Measurements from ENCODE around the gene CALN1.

CALN1 gene

DNA sequence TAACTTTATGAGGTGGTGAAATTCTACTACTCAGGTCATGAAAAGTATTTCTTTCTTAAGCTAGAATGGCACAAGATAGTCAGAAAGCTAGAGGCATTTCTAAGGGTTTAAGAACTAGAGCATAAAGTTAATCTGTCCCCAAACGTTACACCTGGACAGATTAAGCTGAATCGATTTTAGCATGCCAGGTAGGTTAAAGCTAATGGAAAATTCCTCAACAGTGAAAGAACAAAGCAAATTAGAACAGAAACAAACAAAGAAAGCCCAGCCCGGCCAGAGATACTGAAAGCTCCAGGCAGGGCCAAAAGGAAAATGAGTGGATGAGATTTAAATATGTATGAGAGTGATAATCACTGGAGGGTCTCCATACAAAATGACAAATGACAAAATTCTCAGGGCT is 293.8 kb downstream of the CALN1 start:
- Histone ChIP-seq H2AK5ac (ENCODE audit: low read depth, low read length) (no peak overlapping the region), H4K8ac (ENCODE audit: low read depth, low read length) (no peak overlapping the region), H3K9ac (ENCODE audit: low read depth, low read length, poor library complexity) (no peak overlapping the region), H3K4ac (ENCODE audit: low read length) (no peak overlapping the region), H2BK120ac (ENCODE audit: low read depth, low read length) (no peak overlapping the region), H2BK5ac (ENCODE audit: low read length) (no peak overlapping the region), H3K27ac (replicated peaks; ENCODE audit: low read length) (no peak overlapping the region), H3K79me1 (ENCODE audit: low read depth, low read length) (no peaks in the 10 kb centered on the region), H3K4me1 (ENCODE audit: control insufficient read depth in 2 of 2, insufficient read depth in 1 of 2, low read depth in 1 of 2, low read length in 2 of 2) (no peaks in the 10 kb centered on the region), H3K18ac (ENCODE audit: low read length) (no peak overlapping the region), H3K36me3 (replicated peaks in 1 of 2; ENCODE audit: control insufficient read depth in 2 of 2, insufficient read depth in 2 of 2, low read length in 2 of 2) (no peaks in the 10 kb centered on the region), H3K4me2 (ENCODE audit: insufficient read depth, low read length, poor library complexity, severe bottlenecking) (no peak overlapping the region), H3K4me3 (ENCODE audit: low read length in 2 of 2) (no peak overlapping the region), H3K14ac (ENCODE audit: low read length) (no peak overlapping the region), H2AFZ (ENCODE audit: low read length) (no peak overlapping the region), H3K23ac (ENCODE audit: low read depth, low read length, poor library complexity) (no peak overlapping the region), H2BK15ac (ENCODE audit: low read length) (no peak overlapping the region), H2BK12ac (ENCODE audit: low read length) (no peak overlapping the region), H3K9me3 (replicated peaks in 1 of 2; ENCODE audit: control insufficient read depth in 2 of 2, insufficient read depth in 1 of 2, low read depth in 1 of 2, low read length in 2 of 2) (no peaks in the 10 kb centered on the region), H3K27me3 (ENCODE audit: control insufficient read depth in 3 of 3, insufficient read depth in 3 of 3, low read depth in 1 of 3, low read length in 3 of 3) (no peaks in the 10 kb centered on the region), H4K91ac (ENCODE audit: low read depth, low read length, poor library complexity) (no peak overlapping the region)
- no peak for DNase-seq (ENCODE audit: low spot score)
- WGBS, 2 donors (ENCODE audit: extremely low coverage in 2 of 2, insufficient read length in 2 of 2, insufficient replicate concordance in 1 of 2) = no CpG with 5 or more reads among the region's 3 CpGs

GRCh38 chr7:72114129-72114528 is 298.0 kb downstream of the CALN1 start:
- no peak overlapping the region for H2BK5ac ChIP-seq (ENCODE audit: low read length)
- H2BK12ac ChIP-seq (ENCODE audit: low read length) = no peak overlapping the region
- no CpG with 5 or more reads among the region's 2 CpGs for WGBS, 2 donors (ENCODE audit: extremely low coverage in 2 of 2, insufficient read length in 2 of 2, insufficient replicate concordance in 1 of 2)

GRCh38 chr7:72112992-72113391 is 299.1 kb downstream of the CALN1 start:
- no peak overlapping the region for H3K23ac ChIP-seq (ENCODE audit: low read depth, low read length, poor library complexity)
- H3K27ac ChIP-seq (replicated peaks; ENCODE audit: low read length) = no peak overlapping the region
- no peak overlapping the region for H3K14ac ChIP-seq (ENCODE audit: low read length)
- no peaks in the 10 kb centered on the region for H3K79me1 ChIP-seq (ENCODE audit: low read depth, low read length)
- H2BK5ac ChIP-seq (ENCODE audit: low read length) = no peak overlapping the region
- H3K9me3 ChIP-seq (replicated peaks in 1 of 2; ENCODE audit: control insufficient read depth in 2 of 2, insufficient read depth in 1 of 2, low read depth in 1 of 2, low read length in 2 of 2) = peaks cover under 1 to 1% of the 10 kb centered on the region in 2 donors
- H2BK15ac ChIP-seq (ENCODE audit: low read length) = no peak overlapping the region
- H2BK120ac ChIP-seq (ENCODE audit: low read depth, low read length) = no peak overlapping the region
- H3K4me2 ChIP-seq (ENCODE audit: insufficient read depth, low read length, poor library complexity, severe bottlenecking) = no peak overlapping the region
- H2BK12ac ChIP-seq (ENCODE audit: low read length) = no peak overlapping the region
- no peaks in the 10 kb centered on the region for H3K27me3 ChIP-seq (ENCODE audit: control insufficient read depth in 3 of 3, insufficient read depth in 3 of 3, low read depth in 1 of 3, low read length in 3 of 3)
- no CpG with 5 or more reads among the region's 5 CpGs for WGBS, 2 donors (ENCODE audit: extremely low coverage in 2 of 2, insufficient read length in 2 of 2, insufficient replicate concordance in 1 of 2)
- H3K36me3 ChIP-seq (replicated peaks in 1 of 2; ENCODE audit: control insufficient read depth in 2 of 2, insufficient read depth in 2 of 2, low read length in 2 of 2) = no peaks in the 10 kb centered on the region
- H3K18ac ChIP-seq (ENCODE audit: low read length) = no peak overlapping the region
- no peak overlapping the region for H3K9ac ChIP-seq (ENCODE audit: low read depth, low read length, poor library complexity)
- no peak overlapping the region for H4K8ac ChIP-seq (ENCODE audit: low read depth, low read length)
- H3K4me3 ChIP-seq (ENCODE audit: low read length in 2 of 2) = no peak overlapping the region
- no peak for DNase-seq (ENCODE audit: low spot score)
- peaks cover 0 to 2% of the 10 kb centered on the region in 2 donors for H3K4me1 ChIP-seq (ENCODE audit: control insufficient read depth in 2 of 2, insufficient read depth in 1 of 2, low read depth in 1 of 2, low read length in 2 of 2)
- H4K91ac ChIP-seq (ENCODE audit: low read depth, low read length, poor library complexity) = no peak overlapping the region
- no peak overlapping the region for H2AK5ac ChIP-seq (ENCODE audit: low read depth, low read length)
- H2AFZ ChIP-seq (ENCODE audit: low read length) = no peak overlapping the region
- no peak overlapping the region for H3K4ac ChIP-seq (ENCODE audit: low read length)

More at GRCh38 chr7:72114129-72114528, 298.0 kb downstream of the CALN1 start:
- H2AFZ ChIP-seq (ENCODE audit: low read length) = no peak overlapping the region
- H3K4me3 ChIP-seq (ENCODE audit: low read length in 2 of 2) = no peak overlapping the region
- H4K91ac ChIP-seq (ENCODE audit: low read depth, low read length, poor library complexity) = no peak overlapping the region
- no peak overlapping the region for H3K4me2 ChIP-seq (ENCODE audit: insufficient read depth, low read length, poor library complexity, severe bottlenecking)
- H3K14ac ChIP-seq (ENCODE audit: low read length) = no peak overlapping the region
- no peak overlapping the region for H2BK120ac ChIP-seq (ENCODE audit: low read depth, low read length)
- no peak overlapping the region for H3K27ac ChIP-seq (replicated peaks; ENCODE audit: low read length)
- no peak overlapping the region for H3K4ac ChIP-seq (ENCODE audit: low read length)
- H3K4me1 ChIP-seq (ENCODE audit: control insufficient read depth in 2 of 2, insufficient read depth in 1 of 2, low read depth in 1 of 2, low read length in 2 of 2) = peaks cover 0 to 2% of the 10 kb centered on the region in 2 donors
- H3K23ac ChIP-seq (ENCODE audit: low read depth, low read length, poor library complexity) = no peak overlapping the region
- no peaks in the 10 kb centered on the region for H3K9me3 ChIP-seq (replicated peaks in 1 of 2; ENCODE audit: control insufficient read depth in 2 of 2, insufficient read depth in 1 of 2, low read depth in 1 of 2, low read length in 2 of 2)
- no peak overlapping the region for H3K18ac ChIP-seq (ENCODE audit: low read length)
- H3K9ac ChIP-seq (ENCODE audit: low read depth, low read length, poor library complexity) = no peak overlapping the region
- no peak for DNase-seq (ENCODE audit: low spot score)
- no peak overlapping the region for H4K8ac ChIP-seq (ENCODE audit: low read depth, low read length)
- H2BK15ac ChIP-seq (ENCODE audit: low read length) = no peak overlapping the region
- H3K36me3 ChIP-seq (replicated peaks in 1 of 2; ENCODE audit: control insufficient read depth in 2 of 2, insufficient read depth in 2 of 2, low read length in 2 of 2) = no peaks in the 10 kb centered on the region
- no peaks in the 10 kb centered on the region for H3K79me1 ChIP-seq (ENCODE audit: low read depth, low read length)
- H3K27me3 ChIP-seq (ENCODE audit: control insufficient read depth in 3 of 3, insufficient read depth in 3 of 3, low read depth in 1 of 3, low read length in 3 of 3) = no peaks in the 10 kb centered on the region
- no peak overlapping the region for H2AK5ac ChIP-seq (ENCODE audit: low read depth, low read length)

GRCh38 chr7:72112530-72112929 is 299.6 kb downstream of the CALN1 start:
- no peak overlapping the region for H2AK5ac ChIP-seq (ENCODE audit: low read depth, low read length)
- no peak overlapping the region for H3K18ac ChIP-seq (ENCODE audit: low read length)
- H3K4me3 ChIP-seq (ENCODE audit: low read length in 2 of 2) = no peak overlapping the region
- H4K8ac ChIP-seq (ENCODE audit: low read depth, low read length) = no peak overlapping the region
- H3K4ac ChIP-seq (ENCODE audit: low read length) = no peak overlapping the region
- no peaks in the 10 kb centered on the region for H3K36me3 ChIP-seq (replicated peaks in 1 of 2; ENCODE audit: control insufficient read depth in 2 of 2, insufficient read depth in 2 of 2, low read length in 2 of 2)
- H2BK12ac ChIP-seq (ENCODE audit: low read length) = no peak overlapping the region
- no peak overlapping the region for H2BK15ac ChIP-seq (ENCODE audit: low read length)
- H3K27me3 ChIP-seq (ENCODE audit: control insufficient read depth in 3 of 3, insufficient read depth in 3 of 3, low read depth in 1 of 3, low read length in 3 of 3) = no peaks in the 10 kb centered on the region
- peaks cover 0 to 2% of the 10 kb centered on the region in 2 donors for H3K4me1 ChIP-seq (ENCODE audit: control insufficient read depth in 2 of 2, insufficient read depth in 1 of 2, low read depth in 1 of 2, low read length in 2 of 2)
- no CpG with 5 or more reads among the region's 4 CpGs for WGBS, 2 donors (ENCODE audit: extremely low coverage in 2 of 2, insufficient read length in 2 of 2, insufficient replicate concordance in 1 of 2)
- no peak overlapping the region for H3K27ac ChIP-seq (replicated peaks; ENCODE audit: low read length)
- H2BK5ac ChIP-seq (ENCODE audit: low read length) = no peak overlapping the region
- H2BK120ac ChIP-seq (ENCODE audit: low read depth, low read length) = no peak overlapping the region
- no peak overlapping the region for H3K14ac ChIP-seq (ENCODE audit: low read length)
- no peak overlapping the region for H4K91ac ChIP-seq (ENCODE audit: low read depth, low read length, poor library complexity)
- DNase-seq (ENCODE audit: low spot score) = no peak
- no peak overlapping the region for H3K4me2 ChIP-seq (ENCODE audit: insufficient read depth, low read length, poor library complexity, severe bottlenecking)
- H2AFZ ChIP-seq (ENCODE audit: low read length) = no peak overlapping the region
- H3K9me3 ChIP-seq (replicated peaks in 1 of 2; ENCODE audit: control insufficient read depth in 2 of 2, insufficient read depth in 1 of 2, low read depth in 1 of 2, low read length in 2 of 2) = peaks cover 1 to 2% of the 10 kb centered on the region in 2 donors
- no peak overlapping the region for H3K23ac ChIP-seq (ENCODE audit: low read depth, low read length, poor library complexity)
- H3K79me1 ChIP-seq (ENCODE audit: low read depth, low read length) = no peaks in the 10 kb centered on the region
- H3K9ac ChIP-seq (ENCODE audit: low read depth, low read length, poor library complexity) = no peak overlapping the region
